H9 (cell line): ENCODE results near the gene DEDD2. TPM values are rescaled to one million over a fixed set of nuclear protein-coding genes. Genes with fewer than 3 reads are reported as not detected.

Source experiments
- DNase-seq: peaks from one replicate; pipeline ENCODE4 v3.0.0-alpha.2; 2017
- H2AFZ ChIP-seq: one replicate; pipeline ENCODE4 v1.6.1; 2013; ENCODE audit warnings: mild to moderate bottlenecking, low read length, control low read depth, moderate library complexity
- H2AK5ac ChIP-seq: 2 replicates; pipeline ENCODE4 v1.6.1; 2013; ENCODE audit warnings: low read length, control low read depth, mixed read lengths; ENCODE audit not compliant: insufficient read length
- H2BK120ac ChIP-seq: one replicate; pipeline ENCODE4 v1.6.1; 2013; ENCODE audit warnings: low read depth, mild to moderate bottlenecking, low read length, control low read depth, inconsistent platforms; ENCODE audit not compliant: poor library complexity, severe bottlenecking
- H2BK12ac ChIP-seq: 2 replicates; pipeline ENCODE4 v1.6.1; 2013; ENCODE audit warnings: low read length, control low read depth, mixed read lengths, low read depth; ENCODE audit not compliant: insufficient read length
- H2BK15ac ChIP-seq: 2 replicates; pipeline ENCODE4 v1.6.1; 2013; ENCODE audit warnings: low read depth, low read length, control low read depth
- H2BK20ac ChIP-seq: one replicate; pipeline ENCODE4 v1.6.1; 2013; ENCODE audit warnings: low read depth, mild to moderate bottlenecking, low read length, control low read depth, inconsistent platforms; ENCODE audit not compliant: poor library complexity, severe bottlenecking
- H2BK5ac ChIP-seq: 2 replicates; pipeline ENCODE4 v1.6.1; 2013; ENCODE audit warnings: low read length, control low read depth, mixed read lengths; ENCODE audit not compliant: insufficient read length
- H3K14ac ChIP-seq: 2 replicates; pipeline ENCODE4 v1.6.1; 2013; ENCODE audit warnings: low read length, control low read depth; ENCODE audit not compliant: insufficient read depth
- H3K18ac ChIP-seq: 2 replicates; pipeline ENCODE4 v1.6.1; 2013; ENCODE audit warnings: low read depth, mild to moderate bottlenecking, mixed read lengths, low read length, control low read depth; ENCODE audit not compliant: insufficient read length
- H3K23ac ChIP-seq: 2 replicates; pipeline ENCODE4 v1.6.1; 2013; ENCODE audit warnings: low read length, control low read depth, mixed read lengths, low read depth; ENCODE audit not compliant: insufficient read length
- H3K23me2 ChIP-seq: 2 replicates; pipeline ENCODE4 v1.6.1; 2013; ENCODE audit warnings: low read depth, mild to moderate bottlenecking, mixed read lengths, low read length, control low read depth; ENCODE audit not compliant: insufficient read length, poor library complexity, severe bottlenecking
- H3K27ac ChIP-seq: 2 replicates; pipeline ENCODE4 v1.5.1; 2013; ENCODE audit warnings: low read length, control low read depth, mixed read lengths, low read depth; ENCODE audit not compliant: insufficient read length
- H3K27me3 ChIP-seq: 2 replicates; pipeline ENCODE4 v1.6.1; 2013; ENCODE audit warnings: low read length, control low read depth, inconsistent platforms; ENCODE audit not compliant: insufficient read depth
- H3K4ac ChIP-seq: 2 replicates; pipeline ENCODE4 v1.6.1; 2013; ENCODE audit warnings: low read depth, mild to moderate bottlenecking, control low read depth, inconsistent platforms, low read length, moderate library complexity
- H3K4me1 ChIP-seq: 2 replicates; pipeline ENCODE4 v1.6.1; 2013; ENCODE audit warnings: low read length, control low read depth, inconsistent platforms; ENCODE audit not compliant: insufficient read depth
- H3K4me2 ChIP-seq: 2 replicates; pipeline ENCODE4 v1.6.1; 2013; ENCODE audit warnings: low read length, control low read depth, mixed read lengths; ENCODE audit not compliant: insufficient read length, insufficient read depth
- H3K56ac ChIP-seq: 2 replicates; pipeline ENCODE4 v1.6.1; 2013; ENCODE audit warnings: low read depth, mild to moderate bottlenecking, mixed read lengths, low read length, control low read depth; ENCODE audit not compliant: insufficient read length
- H3K79me1 ChIP-seq: 2 replicates; pipeline ENCODE4 v1.6.1; 2013; ENCODE audit warnings: low read depth, mild to moderate bottlenecking, moderate library complexity, low read length, control low read depth, inconsistent platforms; ENCODE audit not compliant: insufficient read depth, poor library complexity, severe bottlenecking
- H3K79me2 ChIP-seq: 2 replicates; pipeline ENCODE4 v1.6.1; 2013; ENCODE audit warnings: low read length, control low read depth, inconsistent platforms; ENCODE audit not compliant: insufficient read depth
- H3K9ac ChIP-seq: 2 replicates; pipeline ENCODE4 v1.6.1; 2013; ENCODE audit warnings: low read length, control low read depth, mixed read lengths; ENCODE audit not compliant: insufficient read length; ENCODE audit errors: extremely low read depth
- H3K9me3 ChIP-seq: one replicate; pipeline ENCODE4 v1.6.1; 2013; ENCODE audit warnings: low read depth, low read length, inconsistent platforms; ENCODE audit not compliant: control insufficient read depth
- H3T11ph ChIP-seq: one replicate; pipeline ENCODE4 v1.6.1; 2013; ENCODE audit warnings: mild to moderate bottlenecking, low read length, control low read depth, inconsistent platforms
- H4K20me1 ChIP-seq: one replicate; pipeline ENCODE4 v1.6.1; 2013; ENCODE audit not compliant: control insufficient read depth, insufficient read length, insufficient read depth
- H4K5ac ChIP-seq: 2 replicates; pipeline ENCODE4 v1.6.1; 2013; ENCODE audit warnings: low read depth, mild to moderate bottlenecking, mixed read lengths, low read length, control low read depth; ENCODE audit not compliant: insufficient read length
- H4K8ac ChIP-seq: replicated peaks from 2 replicates; pipeline ENCODE4 v1.6.1; 2013; ENCODE audit warnings: low read length, control low read depth, mixed read lengths, low read depth; ENCODE audit not compliant: insufficient read length
- H4K91ac ChIP-seq: 2 replicates; pipeline ENCODE4 v1.6.1; 2013; ENCODE audit warnings: low read depth, mild to moderate bottlenecking, moderate library complexity, mixed read lengths, low read length, control low read depth; ENCODE audit not compliant: insufficient read length
- H3K27ac Mint-ChIP-seq, 3 experiments: 2 replicates in 2 of 3; 3 replicates in 1 of 3; pipeline ENCODE4 v1.8.0; 2020 to 2021; ENCODE audit warnings: mixed read lengths in 3 of 3, mild to moderate bottlenecking in 1 of 3, moderate library complexity in 1 of 3
- H3K27me3 Mint-ChIP-seq: 2 replicates; pipeline ENCODE4 v1.8.0; 2021; ENCODE audit warnings: low read depth, mild to moderate bottlenecking, moderate library complexity, mixed read lengths
- H3K36me3 Mint-ChIP-seq, 3 experiments: 2 replicates in 2 of 3; 3 replicates in 1 of 3; pipeline ENCODE4 v1.8.0; 2020 to 2021; ENCODE audit warnings: low read depth in 3 of 3, mixed read lengths in 3 of 3; ENCODE audit not compliant: insufficient read depth in 1 of 3
- H3K4me1 Mint-ChIP-seq, 2 experiments: 2 replicates each; pipeline ENCODE4 v1.8.0; 2020; ENCODE audit warnings: mixed read lengths in 2 of 2
- H3K4me3 Mint-ChIP-seq, 2 experiments: 2 replicates in 1 of 2; 3 replicates in 1 of 2; pipeline ENCODE4 v1.8.0; 2020 to 2021; ENCODE audit warnings: mild to moderate bottlenecking in 2 of 2, mixed read lengths in 2 of 2, moderate library complexity in 1 of 2
- H3K9me3 Mint-ChIP-seq, 2 experiments: 2 replicates in 1 of 2; 3 replicates in 1 of 2; pipeline ENCODE4 v1.8.0; 2020; ENCODE audit warnings: mild to moderate bottlenecking in 2 of 2, mixed read lengths in 2 of 2, moderate library complexity in 1 of 2
- CTCF ChIP-seq: fragments of 200-600 bp; sonication (generic); conservative IDR thresholded peaks from 3 replicates; pipeline ENCODE4 v1.8.0; 2021; ENCODE audit warnings: antibody characterized with exemption, mild to moderate bottlenecking
- WGBS: extraction: QIAGEN DNeasy Blood & Tissue Kit; methylation state at CpG from one replicate; pipeline ENCODE4 v1.1.7; 2013; ENCODE audit warnings: missing lambda C conversion rate, low lambda C conversion rate, mixed read lengths; ENCODE audit not compliant: insufficient read length; ENCODE audit errors: extremely low coverage; 5-methylcytosine and 5-hydroxymethylcytosine counted together
- total RNA-seq: library from RNA; stranded (reverse); gene quantifications from 2 replicates; pipeline ENCODE4 v1.2.1, GENCODE V29; 2021

DEDD2 gene
- total RNA-seq, 1 experiment from 2014 or later, result 32.3 TPM

DNA sequence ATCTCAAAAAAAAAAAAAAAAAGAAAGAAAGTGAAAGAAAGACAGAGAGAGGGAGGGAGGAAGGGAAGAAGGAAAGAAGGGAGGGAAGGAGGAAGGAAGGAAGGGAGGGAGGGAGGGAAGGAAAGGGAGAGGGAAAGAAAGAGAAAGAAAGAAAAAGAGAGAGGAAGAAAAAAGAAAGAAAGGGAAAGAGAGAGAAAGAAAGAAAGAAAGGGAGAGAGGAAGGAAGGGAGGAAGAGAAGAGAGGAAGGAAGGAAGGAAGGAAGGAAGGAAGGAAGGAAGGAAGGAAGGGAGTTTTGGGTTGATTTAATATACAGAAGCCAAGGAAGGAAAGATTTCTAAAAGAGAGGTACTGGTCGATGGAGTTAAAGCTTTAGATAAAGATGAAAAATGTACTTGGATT lies 28.8 kb downstream of the DEDD2 start:
- Histone ChIP-seq H4K20me1 (no peaks in the 10 kb centered on the region), H2BK20ac (no peak overlapping the region), H3K9ac (no peak overlapping the region), H3K27me3 (no peaks in the 10 kb centered on the region), H3T11ph (no peak overlapping the region), H2BK15ac (no peak overlapping the region), H2AFZ (no peak overlapping the region), H4K91ac (no peak overlapping the region), H3K23ac (no peak overlapping the region), H3K4ac (no peak overlapping the region), H2AK5ac (no peak overlapping the region), H3K79me1 (no peaks in the 10 kb centered on the region), H3K9me3 (no peaks in the 10 kb centered on the region), H3K18ac (no peak overlapping the region), H2BK12ac (no peak overlapping the region), H2BK5ac (no peak overlapping the region), H3K4me2 (no peak overlapping the region), H3K14ac (no peak overlapping the region), H3K27ac (no peak overlapping the region), H3K79me2 (no peaks in the 10 kb centered on the region; the same call in 1 of the 2 replicates), H3K56ac (no peak overlapping the region), H3K4me1 (no peaks in the 10 kb centered on the region; the same call in 1 of the 2 replicates), H4K8ac (no peak overlapping the region), H4K5ac (no peak overlapping the region), H3K23me2 (no peaks in the 10 kb centered on the region), H2BK120ac (no peak overlapping the region)
- H3K27ac Mint-ChIP-seq, result no peak overlapping the region; a peak in 1 of 7 replicates
- no peak overlapping the region for H3K4me3 Mint-ChIP-seq
- 100% methylated on average over 1 of the region's 1 CpG for WGBS
- no peak for TF ChIP-seq CTCF
- DNase-seq, result no peak
- H3K36me3 Mint-ChIP-seq, result peaks cover 0 to 4% (median 3%) of the 10 kb centered on the region in 3 experiments; a peak in 3 of 7 replicates
- H3K4me1 Mint-ChIP-seq, result peaks cover 7 to 9% of the 10 kb centered on the region in 2 experiments
- H3K9me3 Mint-ChIP-seq, result peaks cover 4 to 6% of the 10 kb centered on the region in 2 experiments; a peak in 4 of 5 replicates
- H3K27me3 Mint-ChIP-seq, result peaks cover 26% of the 10 kb centered on the region
